Heart left ventricle (tissue), 13 donors: Measurements from ENCODE around the gene TMEM239.

Source experiments
- POLR2A ChIP-seq, 2 donors: fragments of 450-650 bp; IDR thresholded peaks; one replicate each; pipeline ENCODE4 v1.6.1; 2017; ENCODE audit warnings: antibody characterized with exemption in 2 of 2, mild to moderate bottlenecking in 2 of 2, moderate library complexity in 2 of 2
- TF ChIP-seq, protein P1 (sequence below), 12 donors: fragments of 200-600 bp; sonication (generic) in 4 of 12; IDR thresholded peaks; one replicate each; pipeline versions ENCODE4 v1.5.0 to v1.8.0; 2018 to 2022; ENCODE audit warnings: antibody characterized with exemption in 12 of 12, mild to moderate bottlenecking in 5 of 12
- donor health status: ischemic (EF 13 %, LVEDD 7.1; RV severe dilation, severe dysfunction).
- donor health status: DM: no; HTN: yes; CAD: no.
- donor health status: DM: no; HTN: no; CAD: no.
- donor health status: ischemic (EF 25% LVEDD 6.9; RV normal size, moderate dysfunction).
- donor health status: ischemic (EF 25% LVEDD 5.7; RV mildly dilated, moderate dysfunction).
- donor health status: ischemic (EF 35%, LVEDD 5.7; RV mildly dilated, moderate dysfunction).
- donor health status: nonischemic (EF 11% LVEDD 7.7; RV severe dilation, severe dysfunction).
- donor health status: DM: yes; HTN: yes; CAD: no.
- donor health status: PGD.
- donor health status: ischemic (EF 29% LVEDD 5.4; RV normal size, mild dysfunction).
- donor health status: nonischemic (EF 23%, LVEDD 6.1; RV moderate dilation, normal function).

DNA sequence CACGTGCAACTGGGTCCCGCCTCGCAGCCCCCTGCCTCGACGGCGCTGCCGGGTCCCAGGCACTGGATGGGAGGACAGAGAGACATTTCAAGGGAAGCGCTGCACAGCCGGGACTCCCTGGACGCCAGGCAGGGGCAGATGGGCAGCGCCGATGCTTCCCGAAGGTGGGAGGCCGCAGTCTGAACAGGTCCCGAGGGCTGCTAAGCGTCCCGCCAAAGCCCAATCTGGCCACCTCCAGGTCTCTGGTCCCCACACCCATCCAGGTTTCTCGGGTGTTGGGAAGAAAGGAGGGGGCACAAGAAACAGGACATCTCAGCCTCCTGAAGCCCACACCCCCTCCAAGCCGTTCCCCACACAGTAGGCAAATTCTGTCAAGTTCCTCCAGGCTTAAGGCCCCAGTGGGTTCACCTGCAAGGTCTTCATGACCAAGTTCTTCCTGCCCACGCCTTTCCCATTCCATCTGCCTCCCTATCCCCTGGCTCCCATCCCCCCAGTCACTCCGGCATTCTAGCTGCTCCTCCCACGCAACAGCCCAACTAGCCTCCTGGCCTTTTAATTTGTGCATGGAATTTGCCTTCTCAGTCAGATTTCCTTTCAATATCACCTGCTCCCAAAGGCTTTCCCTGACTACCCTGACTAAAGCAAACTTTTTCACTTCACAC lies 10.3 kb upstream of the TMEM239 start:
- TF ChIP-seq POLR2A (IDR thresholded peaks at IDR 0.05) = no peak
- TF ChIP-seq, protein P1, sequence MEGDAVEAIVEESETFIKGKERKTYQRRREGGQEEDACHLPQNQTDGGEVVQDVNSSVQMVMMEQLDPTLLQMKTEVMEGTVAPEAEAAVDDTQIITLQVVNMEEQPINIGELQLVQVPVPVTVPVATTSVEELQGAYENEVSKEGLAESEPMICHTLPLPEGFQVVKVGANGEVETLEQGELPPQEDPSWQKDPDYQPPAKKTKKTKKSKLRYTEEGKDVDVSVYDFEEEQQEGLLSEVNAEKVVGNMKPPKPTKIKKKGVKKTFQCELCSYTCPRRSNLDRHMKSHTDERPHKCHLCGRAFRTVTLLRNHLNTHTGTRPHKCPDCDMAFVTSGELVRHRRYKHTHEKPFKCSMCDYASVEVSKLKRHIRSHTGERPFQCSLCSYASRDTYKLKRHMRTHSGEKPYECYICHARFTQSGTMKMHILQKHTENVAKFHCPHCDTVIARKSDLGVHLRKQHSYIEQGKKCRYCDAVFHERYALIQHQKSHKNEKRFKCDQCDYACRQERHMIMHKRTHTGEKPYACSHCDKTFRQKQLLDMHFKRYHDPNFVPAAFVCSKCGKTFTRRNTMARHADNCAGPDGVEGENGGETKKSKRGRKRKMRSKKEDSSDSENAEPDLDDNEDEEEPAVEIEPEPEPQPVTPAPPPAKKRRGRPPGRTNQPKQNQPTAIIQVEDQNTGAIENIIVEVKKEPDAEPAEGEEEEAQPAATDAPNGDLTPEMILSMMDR (IDR thresholded peaks at IDR 0.05) = no peak
